ENCODE results near the gene IQCF5.

- no peak for TF ChIP-seq SUZ12 (IDR thresholded peaks at IDR 0.05; ENCODE audit: extremely low read depth, insufficient read depth, insufficient read length)
- no peak for TF ChIP-seq YY1 (IDR thresholded peaks at IDR 0.05; ENCODE audit: insufficient read depth, insufficient read length)
These were observed 11.0 kb upstream of the IQCF5 start for GRCh38 chr3:51886447-51886846.
